ENCODE data around the gene CELSR1.

Gene CELSR1

GRCh38 chr22:46386312-46386711 is 151.1 kb downstream of the CELSR1 start:
- Mint-ChIP-seq H3K27me3 (peaks cover 6% of the 10 kb centered on the region), H3K36me3 (no peaks in the 10 kb centered on the region), H3K27ac (no peak overlapping the region), H3K4me1 (no peaks in the 10 kb centered on the region), H3K9me3 (no peaks in the 10 kb centered on the region), H3K4me3 (no peak overlapping the region)
- no peak for DNase-seq
- CTCF ChIA-PET, result interaction anchor here (0.6 to 1.3 kb wide), 2 partner anchors 19 to 269 kb away, joined by 3 to 5 read pairs; no protein-coding TSS in a partner anchor

- no peaks in the 10 kb centered on the region for H3K4me1 Mint-ChIP-seq
Observed at GRCh38 chr22:46382524-46382923, 154.9 kb downstream of the CELSR1 start.

GRCh38 chr22:46381731-46382130 is 155.7 kb downstream of the CELSR1 start:
- Mint-ChIP-seq H3K36me3 (no peaks in the 10 kb centered on the region), H3K4me1 (no peaks in the 10 kb centered on the region), H3K27me3 (peaks cover 3% of the 10 kb centered on the region), H3K4me3 (no peak overlapping the region), H3K9me3 (no peaks in the 10 kb centered on the region), H3K27ac (no peak overlapping the region)
- no peak for DNase-seq
- CTCF ChIA-PET, result no interaction called here

More at GRCh38 chr22:46382524-46382923, 154.9 kb downstream of the CELSR1 start:
- CTCF ChIA-PET, result no interaction called here
- no peak overlapping the region for H3K4me3 Mint-ChIP-seq
- no peaks in the 10 kb centered on the region for H3K27me3 Mint-ChIP-seq
- H3K36me3 Mint-ChIP-seq, result no peaks in the 10 kb centered on the region
- H3K9me3 Mint-ChIP-seq, result no peaks in the 10 kb centered on the region
- H3K27ac Mint-ChIP-seq, result no peak overlapping the region
- DNase-seq, result no peak

- no peak overlapping the region for H3K27ac Mint-ChIP-seq
- peaks cover 8% of the 10 kb centered on the region for H3K27me3 Mint-ChIP-seq
- no peaks in the 10 kb centered on the region for H3K4me1 Mint-ChIP-seq
- no peak for DNase-seq
- CTCF ChIA-PET, result no interaction called here
- H3K36me3 Mint-ChIP-seq, result no peaks in the 10 kb centered on the region
- H3K4me3 Mint-ChIP-seq, result no peak overlapping the region
- no peaks in the 10 kb centered on the region for H3K9me3 Mint-ChIP-seq
Observed at GRCh38 chr22:46381142-46381541, 156.3 kb downstream of the CELSR1 start.

GRCh38 chr22:46380581-46380980 is 156.8 kb downstream of the CELSR1 start:
- Mint-ChIP-seq H3K9me3 (peaks cover 4% of the 10 kb centered on the region), H3K4me1 (no peaks in the 10 kb centered on the region), H3K4me3 (no peak overlapping the region), H3K27ac (no peak overlapping the region), H3K27me3 (peaks cover 8% of the 10 kb centered on the region), H3K36me3 (no peaks in the 10 kb centered on the region)
- CTCF ChIA-PET, result no interaction called here
- no peak for DNase-seq

GRCh38 chr22:46380069-46380468 is 157.4 kb downstream of the CELSR1 start:
- H3K4me1 Mint-ChIP-seq, result no peaks in the 10 kb centered on the region
- H3K27ac Mint-ChIP-seq, result no peak overlapping the region
- CTCF ChIA-PET, result no interaction called here
- peaks cover 7% of the 10 kb centered on the region for H3K9me3 Mint-ChIP-seq
- no peak overlapping the region for H3K4me3 Mint-ChIP-seq
- no peaks in the 10 kb centered on the region for H3K36me3 Mint-ChIP-seq
- DNase-seq, result no peak
- peaks cover 13% of the 10 kb centered on the region for H3K27me3 Mint-ChIP-seq

- Mint-ChIP-seq H3K27ac (no peak overlapping the region), H3K4me3 (no peak overlapping the region), H3K27me3 (peaks cover 19% of the 10 kb centered on the region), H3K36me3 (no peaks in the 10 kb centered on the region), H3K4me1 (peaks cover 2% of the 10 kb centered on the region), H3K9me3 (peaks cover 8% of the 10 kb centered on the region)
- CTCF ChIA-PET, result interaction anchor here (1.2 kb wide), 1 partner anchor 12 kb away, joined by 4 read pairs; no protein-coding TSS in a partner anchor
- no peak for DNase-seq
Observed at GRCh38 chr22:46379066-46379930, 158.1 kb downstream of the CELSR1 start.

GRCh38 chr22:46378426-46379065 is 158.9 kb downstream of the CELSR1 start:
- Mint-ChIP-seq H3K36me3 (no peaks in the 10 kb centered on the region), H3K27me3 (peaks cover 26% of the 10 kb centered on the region), H3K4me3 (no peak overlapping the region), H3K9me3 (peaks cover 8% of the 10 kb centered on the region), H3K27ac (no peak overlapping the region), H3K4me1 (peaks cover 8% of the 10 kb centered on the region)
- CTCF ChIA-PET, result interaction anchor here (1.2 kb wide), 1 partner anchor 11 kb away, joined by 4 read pairs; no protein-coding TSS in a partner anchor
- no peak for DNase-seq

GRCh38 chr22:46377525-46378425 is 159.6 kb downstream of the CELSR1 start:
- no peaks in the 10 kb centered on the region for H3K36me3 Mint-ChIP-seq
- H3K27ac Mint-ChIP-seq, result no peak overlapping the region
- CTCF ChIA-PET, result no interaction called here

GRCh38 chr22:46376908-46377524 is 160.4 kb downstream of the CELSR1 start:
- H3K27me3 Mint-ChIP-seq, result peaks cover 35% of the 10 kb centered on the region
- no peaks in the 10 kb centered on the region for H3K36me3 Mint-ChIP-seq
- H3K4me3 Mint-ChIP-seq, result no peak overlapping the region
- no peak overlapping the region for H3K27ac Mint-ChIP-seq
- DNase-seq, result no peak
- peaks cover 13% of the 10 kb centered on the region for H3K4me1 Mint-ChIP-seq
- peaks cover 8% of the 10 kb centered on the region for H3K9me3 Mint-ChIP-seq
- CTCF ChIA-PET, result no interaction called here

More at GRCh38 chr22:46377525-46378425, 159.6 kb downstream of the CELSR1 start:
- H3K4me3 Mint-ChIP-seq, result no peak overlapping the region
- peaks cover 8% of the 10 kb centered on the region for H3K9me3 Mint-ChIP-seq
- H3K4me1 Mint-ChIP-seq, result peaks cover 12% of the 10 kb centered on the region
- H3K27me3 Mint-ChIP-seq, result peaks cover 31% of the 10 kb centered on the region
- no peak for DNase-seq

GRCh38 chr22:46376111-46376510 is 161.3 kb downstream of the CELSR1 start:
- H3K27ac Mint-ChIP-seq, result no peak overlapping the region
- CTCF ChIA-PET, result no interaction called here
- DNase-seq, result no peak
- no peak overlapping the region for H3K4me3 Mint-ChIP-seq
- H3K4me1 Mint-ChIP-seq, result peaks cover 13% of the 10 kb centered on the region
- H3K27me3 Mint-ChIP-seq, result peaks cover 44% of the 10 kb centered on the region
- no peaks in the 10 kb centered on the region for H3K36me3 Mint-ChIP-seq
- H3K9me3 Mint-ChIP-seq, result peaks cover 8% of the 10 kb centered on the region

- Mint-ChIP-seq H3K4me1 (peaks cover 24% of the 10 kb centered on the region), H3K9me3 (peaks cover 8% of the 10 kb centered on the region), H3K27me3 (peaks cover 50% of the 10 kb centered on the region), H3K27ac (no peak overlapping the region), H3K36me3 (no peaks in the 10 kb centered on the region), H3K4me3 (no peak overlapping the region)
- no peak for DNase-seq
- CTCF ChIA-PET, result no interaction called here
Observed at GRCh38 chr22:46374663-46375474, 162.6 kb downstream of the CELSR1 start.

- peaks cover 24% of the 10 kb centered on the region for H3K4me1 Mint-ChIP-seq
- H3K27me3 Mint-ChIP-seq, result peaks cover 58% of the 10 kb centered on the region
- CTCF ChIA-PET, result no interaction called here
- H3K36me3 Mint-ChIP-seq, result no peaks in the 10 kb centered on the region
- no peak overlapping the region for H3K4me3 Mint-ChIP-seq
- H3K9me3 Mint-ChIP-seq, result peaks cover 8% of the 10 kb centered on the region
- H3K27ac Mint-ChIP-seq, result no peak overlapping the region
- no peak for DNase-seq
Observed at GRCh38 chr22:46373921-46374662, 163.3 kb downstream of the CELSR1 start.

All from activated naive CD4-positive, alpha-beta T cell treated with anti-CD3 and anti-CD28 coated beads, Interleukin-2, amount 10 ng/mL, durations not matched to agents 7 days and 5 days (primary cell).